Activated naive CD8-positive, alpha-beta T cell treated with anti-CD3 and anti-CD28 coated beads, Interleukin-2, amount 10 ng/mL, durations not matched to agents 7 days and 5 days (primary cell): ENCODE measurements around the gene FBXO46. TPM values are rescaled to one million over a fixed set of nuclear protein-coding genes. Genes with fewer than 3 reads are reported as not detected.

Source experiments
- microRNA-seq: library from miRNA; unstranded; fragments of <30 nt; microRNA quantifications from one replicate; pipeline ENCODE4 v1.2.0, GENCODE V29; 2022
- total RNA-seq, 2 experiments: library from RNA; stranded (reverse); gene quantifications; one replicate each; pipeline ENCODE4 v1.2.3, GENCODE V29; 2021

The FBXO46 gene
- total RNA-seq, 2 experiments from 2014 or later = 29.9 to 35.5 TPM

Small RNAs within 50 kb of the gene (microRNA-seq; reads per million reads assigned to microRNA genes)
- gene MIR642A = not detected
- gene MIR642B = not detected

Other genes with a start within 250 kb of the FBXO46 start
- 1 to 10 TPM; 3.0 to 3.3 TPM for gene RTN2, start 233.8 kb downstream of the FBXO46 start, total RNA-seq
- gene PPM1N, start 232.5 kb downstream of the FBXO46 start, total RNA-seq = 1 to 10 TPM; 5.8 to 6.1 TPM
- 100 to 1,000 TPM; 166 to 180 TPM for gene VASP, start 223.4 kb downstream of the FBXO46 start, total RNA-seq
- 10 to 100 TPM; 10.6 to 11.8 TPM for gene OPA3, start 146.1 kb downstream of the FBXO46 start, total RNA-seq
- gene GPR4, start 128.7 kb downstream of the FBXO46 start, total RNA-seq = not detected
- 10 to 100 TPM; 93.1 to 94.2 TPM for gene EML2, start 91.5 kb downstream of the FBXO46 start, total RNA-seq
- 10 to 100 TPM; 18.4 to 19.3 TPM for gene GIPR, start 62.7 kb downstream of the FBXO46 start, total RNA-seq
- gene SNRPD2, start 38.9 kb downstream of the FBXO46 start, total RNA-seq = 100 to 1,000 TPM; 520 to 523 TPM
- gene QPCTL, start 38.2 kb downstream of the FBXO46 start, total RNA-seq = 1 to 10 TPM; 9.3 to 9.7 TPM
- not detected for gene MEIOSIN, start 2.5 kb upstream of the FBXO46 start, total RNA-seq
- 1 to 10 TPM; 1.8 to 2.5 TPM for gene SIX5, start 38.4 kb upstream of the FBXO46 start, total RNA-seq
- gene DMPK, start 51.6 kb upstream of the FBXO46 start, total RNA-seq = 10 to 100 TPM; 26.4 to 32.2 TPM
- 10 to 100 TPM; 47.0 to 50.6 TPM for gene DMWD, start 61.9 kb upstream of the FBXO46 start, total RNA-seq
- under 1 TPM; 0.30 to 0.40 TPM for gene RSPH6A, start 84.4 kb upstream of the FBXO46 start, total RNA-seq
- 100 to 1,000 TPM; 100 to 113 TPM for gene SYMPK, start 132.3 kb upstream of the FBXO46 start, total RNA-seq
- not detected for gene FOXA3, start 133.4 kb upstream of the FBXO46 start, total RNA-seq
- gene IRF2BP1, start 155.2 kb upstream of the FBXO46 start, total RNA-seq = 10 to 100 TPM; 20.9 to 23.9 TPM
- gene MYPOP, start 171.7 kb upstream of the FBXO46 start, total RNA-seq = 10 to 100 TPM; 12.0 to 12.5 TPM
- gene NANOS2, start 183.9 kb upstream of the FBXO46 start, total RNA-seq = not detected
- gene NOVA2, start 243.0 kb upstream of the FBXO46 start, total RNA-seq = not detected